GM23248 (cell line): ENCODE results near the gene GLOD5.

ENCODE experiments used
- EZH2 ChIP-seq: fragments of 200-600 bp; sonication (generic); IDR thresholded peaks from 2 replicates; pipeline ENCODE4 v1.6.1; 2018; ENCODE audit warnings: antibody characterized with exemption, mild to moderate bottlenecking; ENCODE audit not compliant: insufficient read depth, poor library complexity, severe bottlenecking
- EZH2phosphoT487 ChIP-seq: fragments of 200-600 bp; sonication (generic); IDR thresholded peaks from 2 replicates; pipeline ENCODE4 v1.6.1; 2018; ENCODE audit warnings: antibody characterized with exemption, moderate library complexity, mild to moderate bottlenecking, low read depth; ENCODE audit not compliant: insufficient read depth

GRCh38 chrX:48814722-48815121 lies 53.2 kb downstream of the GLOD5 start:
- TF ChIP-seq EZH2phosphoT487 (no peak), EZH2 (no peak)
